ENCODE measurements around the gene NUP214.

NUP214 gene

GRCh38 chr9:131080589-131080988 lies 44.8 kb upstream of the NUP214 start:
- H3K4me3 ChIP-seq (replicated peaks; ENCODE audit: insufficient read depth, low read length), result no peak overlapping the region
- no peaks in the 10 kb centered on the region for H3K27me3 ChIP-seq (ENCODE audit: insufficient read depth, poor library complexity, severe bottlenecking)
- no peak for DNase-seq (ENCODE audit: low read depth in 1 of 2, low spot score in 1 of 2)
- no peak for TF ChIP-seq GABPA (IDR thresholded peaks at IDR 0.05; ENCODE audit: low read depth)
- no peak for TF ChIP-seq CTCF (IDR thresholded peaks at IDR 0.05; ENCODE audit: insufficient read depth, low read length)
- no peak for TF ChIP-seq REST (IDR thresholded peaks at IDR 0.05; ENCODE audit: insufficient replicate concordance, low read depth)
- no peak for TF ChIP-seq POLR2AphosphoS5 (IDR thresholded peaks at IDR 0.05; ENCODE audit: low read depth)
- no peak for TF ChIP-seq SPI1 (IDR thresholded peaks at IDR 0.05; ENCODE audit: borderline replicate concordance, low read depth)
- H3K27ac ChIP-seq (replicated peaks), result no peak overlapping the region

- TF ChIP-seq CTCF (IDR thresholded peaks at IDR 0.05; ENCODE audit: insufficient read depth, low read length) (no peak), POLR2AphosphoS5 (IDR thresholded peaks at IDR 0.05; ENCODE audit: low read depth) (no peak), GABPA (IDR thresholded peaks at IDR 0.05; ENCODE audit: low read depth) (no peak), SPI1 (IDR thresholded peaks at IDR 0.05; ENCODE audit: borderline replicate concordance, low read depth) (no peak), REST (IDR thresholded peaks at IDR 0.05; ENCODE audit: insufficient replicate concordance, low read depth) (no peak)
- Histone ChIP-seq H3K4me3 (replicated peaks; ENCODE audit: insufficient read depth, low read length) (no peak overlapping the region), H3K27me3 (ENCODE audit: insufficient read depth, poor library complexity, severe bottlenecking) (no peaks in the 10 kb centered on the region), H3K27ac (replicated peaks) (no peak overlapping the region)
- no peak for DNase-seq (ENCODE audit: low read depth in 1 of 2, low spot score in 1 of 2)
Observed at GRCh38 chr9:131081868-131082267, 43.5 kb upstream of the NUP214 start.

- Histone ChIP-seq H3K27ac (replicated peaks) (no peak overlapping the region), H3K27me3 (ENCODE audit: insufficient read depth, poor library complexity, severe bottlenecking) (no peaks in the 10 kb centered on the region), H3K4me3 (replicated peaks; ENCODE audit: insufficient read depth, low read length) (no peak overlapping the region)
- no peak for DNase-seq (ENCODE audit: low read depth in 1 of 2, low spot score in 1 of 2)
- TF ChIP-seq POLR2AphosphoS5 (IDR thresholded peaks at IDR 0.05; ENCODE audit: low read depth), result no peak
- no peak for TF ChIP-seq SPI1 (IDR thresholded peaks at IDR 0.05; ENCODE audit: borderline replicate concordance, low read depth)
- TF ChIP-seq REST (IDR thresholded peaks at IDR 0.05; ENCODE audit: insufficient replicate concordance, low read depth), result no peak
- no peak for TF ChIP-seq GABPA (IDR thresholded peaks at IDR 0.05; ENCODE audit: low read depth)
- no peak for TF ChIP-seq CTCF (IDR thresholded peaks at IDR 0.05; ENCODE audit: insufficient read depth, low read length)
Observed at GRCh38 chr9:131082774-131083512, 42.4 kb upstream of the NUP214 start.
